Thyroid gland (tissue), 4 donors: ENCODE results near the gene CCNB1IP1. TPM values are rescaled to one million over a fixed set of nuclear protein-coding genes. Genes with fewer than 3 reads are reported as not detected.
A peak's percentile ranks its signal among the peaks of the same experiment; 100 is the strongest.

ENCODE experiments used
- DNase-seq, 2 donors: peaks; one replicate each; pipeline ENCODE4 v3.0.0-alpha.2; 2019
- H3K27ac ChIP-seq, 3 donors: fragments of 200-600 bp; sonication (generic); 1 replicate in 2 of 3; 2 replicates in 1 of 3; pipeline ENCODE4 v1.5.1; 2016 to 2019; ENCODE audit warnings: mild to moderate bottlenecking in 1 of 3, moderate library complexity in 1 of 3
- H3K27me3 ChIP-seq: fragments of 200-600 bp; sonication (generic); one replicate; pipeline ENCODE4 v1.5.1; 2019
- H3K36me3 ChIP-seq, 2 donors: fragments of 200-600 bp; sonication (generic); one replicate each; pipeline ENCODE4 v1.5.1; 2016 to 2019
- H3K4me1 ChIP-seq, 2 donors: fragments of 200-600 bp; sonication (generic); one replicate each; pipeline ENCODE4 v1.5.1; 2017 to 2019
- H3K4me3 ChIP-seq, 3 donors: fragments of 200-600 bp; sonication (generic); replicated peaks in 1 of 3; 1 replicate in 2 of 3; 2 replicates in 1 of 3; pipeline ENCODE4 v1.5.1; 2016; ENCODE audit warnings: mild to moderate bottlenecking in 1 of 3
- H3K9me3 ChIP-seq: fragments of 200-600 bp; sonication (generic); one replicate; pipeline ENCODE4 v1.5.1; 2017
- POLR2A ChIP-seq, 2 donors: fragments of 450-650 bp; IDR thresholded peaks; one replicate each; pipeline ENCODE4 v1.6.1; 2017; ENCODE audit warnings: antibody characterized with exemption in 2 of 2, mild to moderate bottlenecking in 2 of 2, moderate library complexity in 1 of 2
- WGBS, 2 donors: methylation state at CpG; one replicate each; pipeline ENCODE4 v1.1.5; 2017; 5-methylcytosine and 5-hydroxymethylcytosine counted together
- intact Hi-C: fragments of 100-400 bp; cut with DNase I; formaldehyde crosslinking; loops from one replicate; pipeline ENCODE4 v1.15.1; 2023
- total RNA-seq, 4 donors: library from RNA; depleted of rRNA; stranded (reverse); fragments of >200 nt; gene quantifications; one replicate each; pipeline ENCODE4 v1.2.3, GENCODE V29; 2016
- TF ChIP-seq, protein P1 (sequence below), 6 experiments: fragments of 200-600 bp in 3 of 6; fragments of 450-650 bp in 3 of 6; sonication (generic) in 3 of 6; IDR thresholded peaks; one replicate each; pipeline ENCODE4 v1.5.1; 2016 to 2019; ENCODE audit warnings: antibody characterized with exemption in 6 of 6, mild to moderate bottlenecking in 2 of 6, inconsistent platforms in 1 of 6, moderate library complexity in 1 of 6

CCNB1IP1 gene, protein sequence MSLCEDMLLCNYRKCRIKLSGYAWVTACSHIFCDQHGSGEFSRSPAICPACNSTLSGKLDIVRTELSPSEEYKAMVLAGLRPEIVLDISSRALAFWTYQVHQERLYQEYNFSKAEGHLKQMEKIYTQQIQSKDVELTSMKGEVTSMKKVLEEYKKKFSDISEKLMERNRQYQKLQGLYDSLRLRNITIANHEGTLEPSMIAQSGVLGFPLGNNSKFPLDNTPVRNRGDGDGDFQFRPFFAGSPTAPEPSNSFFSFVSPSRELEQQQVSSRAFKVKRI
- total RNA-seq, result 100 to 1,000 TPM in 2 of 4 donors, 10 to 100 TPM in 2; 57.2 to 150 (median 92.9) TPM

DNA sequence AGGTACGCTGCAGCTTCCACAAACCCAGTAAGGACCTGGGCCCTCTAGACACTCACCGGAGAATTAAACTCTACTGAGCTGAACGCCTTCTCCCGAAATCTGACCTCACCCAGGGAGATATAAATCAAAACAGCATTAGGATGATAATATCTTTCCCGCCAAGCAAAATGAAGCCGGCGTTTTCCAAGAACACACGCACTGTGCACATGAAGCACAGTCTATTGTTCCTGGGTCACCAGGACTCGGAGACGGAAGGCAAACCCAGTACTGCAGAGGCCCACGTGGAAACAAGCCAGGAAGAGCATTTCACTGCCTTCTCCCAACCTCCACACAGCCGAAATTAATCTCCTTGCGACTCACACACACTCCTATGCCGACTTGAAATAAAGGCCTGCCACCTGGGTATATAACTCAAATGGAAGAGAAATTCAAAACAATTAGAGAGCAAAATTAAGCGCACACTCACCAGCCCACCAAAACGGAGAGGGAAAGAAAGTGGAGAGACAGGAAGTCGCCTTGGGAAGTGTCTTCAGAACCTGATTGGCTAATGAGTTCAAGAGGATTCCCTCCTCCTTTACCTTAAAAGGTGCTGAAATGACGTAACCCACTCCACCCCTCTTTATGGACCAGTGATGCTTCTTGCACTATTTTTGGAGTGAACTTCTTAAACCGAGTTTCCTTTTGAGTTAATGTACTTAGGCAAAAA lies at the start of gene CCNB1IP1:
Gene CCNB1IP1 (minus strand): TSS at position 492 of the 706 bp plus-strand sequence. CDS start 16,756 bp downstream, outside the sequence.
- Histone ChIP-seq H3K4me3 (peak within 1 kb of the TSS in 2 of 3 donors; percentile 37 to 49), H3K27ac (peak within 1 kb of the TSS; percentile 66 to 79 (median 77)), H3K9me3 (no peaks in the 10 kb centered on the region), H3K4me1 (peaks cover 13 to 16% of the 10 kb centered on the region in 2 donors), H3K27me3 (no peaks in the 10 kb centered on the region), H3K36me3 (no peaks in the 10 kb centered on the region)
- intact Hi-C loops, result loop anchor here (5.0 to 10.0 kb wide), 2 partner anchors 122 to 349 kb away; partner anchors contain the start of genes APEX1, OSGEP and RNASE4
- TF ChIP-seq, protein P1, sequence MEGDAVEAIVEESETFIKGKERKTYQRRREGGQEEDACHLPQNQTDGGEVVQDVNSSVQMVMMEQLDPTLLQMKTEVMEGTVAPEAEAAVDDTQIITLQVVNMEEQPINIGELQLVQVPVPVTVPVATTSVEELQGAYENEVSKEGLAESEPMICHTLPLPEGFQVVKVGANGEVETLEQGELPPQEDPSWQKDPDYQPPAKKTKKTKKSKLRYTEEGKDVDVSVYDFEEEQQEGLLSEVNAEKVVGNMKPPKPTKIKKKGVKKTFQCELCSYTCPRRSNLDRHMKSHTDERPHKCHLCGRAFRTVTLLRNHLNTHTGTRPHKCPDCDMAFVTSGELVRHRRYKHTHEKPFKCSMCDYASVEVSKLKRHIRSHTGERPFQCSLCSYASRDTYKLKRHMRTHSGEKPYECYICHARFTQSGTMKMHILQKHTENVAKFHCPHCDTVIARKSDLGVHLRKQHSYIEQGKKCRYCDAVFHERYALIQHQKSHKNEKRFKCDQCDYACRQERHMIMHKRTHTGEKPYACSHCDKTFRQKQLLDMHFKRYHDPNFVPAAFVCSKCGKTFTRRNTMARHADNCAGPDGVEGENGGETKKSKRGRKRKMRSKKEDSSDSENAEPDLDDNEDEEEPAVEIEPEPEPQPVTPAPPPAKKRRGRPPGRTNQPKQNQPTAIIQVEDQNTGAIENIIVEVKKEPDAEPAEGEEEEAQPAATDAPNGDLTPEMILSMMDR (IDR thresholded peaks at IDR 0.05), result no peak
- TF ChIP-seq POLR2A (IDR thresholded peaks at IDR 0.05), result peak in 1 of 2 donors; percentile 84
- peak; percentile 64 to 67 for DNase-seq
- WGBS, 2 donors, result 0 to 1% methylated on average over 19 of the region's 19 CpGs

DNA sequence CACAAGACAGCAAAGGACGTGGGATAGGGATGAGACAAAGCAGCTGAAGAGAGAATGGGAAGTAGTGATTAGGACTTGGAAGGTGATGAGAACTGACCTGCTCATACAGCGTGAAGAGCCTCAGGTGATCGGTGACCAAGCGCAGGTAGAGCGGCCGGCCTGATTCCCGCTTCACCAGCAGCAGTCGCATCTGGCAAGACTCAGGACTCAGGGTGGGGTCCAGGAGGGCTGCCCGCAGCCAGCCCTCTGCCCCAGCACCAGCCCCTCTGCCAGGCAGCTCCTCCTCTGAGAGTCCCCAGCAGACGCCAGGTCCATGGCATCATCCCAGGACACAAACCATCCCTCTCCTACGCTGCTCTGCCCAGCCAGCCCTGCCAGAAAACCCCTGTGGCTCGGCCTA lies 49.4 kb upstream of the CCNB1IP1 start:
- TF ChIP-seq POLR2A (IDR thresholded peaks at IDR 0.05), result no peak
- TF ChIP-seq, protein P1 (IDR thresholded peaks at IDR 0.05), result no peak
- Histone ChIP-seq H3K9me3 (no peaks in the 10 kb centered on the region), H3K4me1 (no peaks in the 10 kb centered on the region), H3K4me3 (no peak overlapping the region), H3K36me3 (peaks cover 93 to 96% of the 10 kb centered on the region in 2 donors), H3K27me3 (no peaks in the 10 kb centered on the region), H3K27ac (no peak overlapping the region)
- no peak for DNase-seq
- 95 to 96% methylated on average over 10 to 12 of the region's 12 CpGs for WGBS, 2 donors
- intact Hi-C loops, result no loop called here

DNA sequence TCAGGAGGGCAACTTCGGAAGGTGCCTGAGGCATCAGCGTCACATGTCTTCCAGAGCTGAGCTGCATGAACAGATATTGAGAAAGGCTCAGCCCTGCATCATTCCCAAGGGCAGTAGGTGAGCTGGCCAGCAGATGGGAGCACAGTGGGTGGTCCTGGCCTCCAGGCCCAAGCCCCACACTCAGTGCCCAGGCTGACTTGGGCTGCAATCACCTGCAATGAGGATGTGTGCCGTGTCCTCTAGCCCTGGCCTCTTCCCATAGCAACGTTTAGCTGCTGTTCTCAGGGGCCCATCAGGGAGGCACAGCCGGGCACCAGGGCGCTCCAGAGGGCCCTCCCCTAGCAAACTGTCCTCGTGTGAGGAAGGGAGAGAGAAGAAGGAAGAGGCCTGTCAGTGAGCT lies 48.3 kb upstream of the CCNB1IP1 start:
- Histone ChIP-seq H3K27me3 (no peaks in the 10 kb centered on the region), H3K27ac (no peak overlapping the region), H3K9me3 (no peaks in the 10 kb centered on the region), H3K4me1 (no peaks in the 10 kb centered on the region), H3K36me3 (peaks cover 93 to 98% of the 10 kb centered on the region in 2 donors), H3K4me3 (no peak overlapping the region)
- 89% methylated on average over 7 of the region's 7 CpGs for WGBS, 2 donors
- intact Hi-C loops, result no loop called here
- no peak for DNase-seq
- TF ChIP-seq, protein P1 (IDR thresholded peaks at IDR 0.05), result no peak
- TF ChIP-seq POLR2A (IDR thresholded peaks at IDR 0.05), result no peak

DNA sequence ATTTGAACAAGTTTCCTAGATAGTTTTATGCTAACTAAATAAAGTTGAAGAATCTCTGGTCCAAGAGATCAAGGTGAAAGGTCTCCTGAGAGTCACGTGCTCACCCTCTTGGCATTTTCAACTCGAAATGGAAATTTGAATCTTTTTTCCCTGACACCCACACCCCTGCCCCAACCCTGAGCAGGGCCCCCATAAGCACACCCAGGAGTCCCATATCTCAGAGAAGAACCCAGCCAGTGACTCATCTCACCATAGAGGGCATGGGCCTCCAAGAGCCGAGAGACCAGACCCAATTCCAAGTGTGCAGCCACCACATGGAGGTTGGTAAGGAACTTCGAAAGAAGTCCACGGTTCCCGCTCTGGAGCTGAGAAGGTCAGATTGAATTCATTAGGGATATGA lies 47.6 kb upstream of the CCNB1IP1 start:
- no peak for TF ChIP-seq POLR2A (IDR thresholded peaks at IDR 0.05)
- TF ChIP-seq, protein P1 (IDR thresholded peaks at IDR 0.05), result no peak
- intact Hi-C loops, result no loop called here
- H3K4me3 ChIP-seq, result no peak overlapping the region
- no peaks in the 10 kb centered on the region for H3K27me3 ChIP-seq
- peaks cover 93 to 98% of the 10 kb centered on the region in 2 donors for H3K36me3 ChIP-seq
- H3K9me3 ChIP-seq, result no peaks in the 10 kb centered on the region
- 87 to 95% methylated on average over 6 of the region's 6 CpGs for WGBS, 2 donors
- no peak overlapping the region for H3K27ac ChIP-seq
- no peak for DNase-seq
- H3K4me1 ChIP-seq, result no peaks in the 10 kb centered on the region

DNA sequence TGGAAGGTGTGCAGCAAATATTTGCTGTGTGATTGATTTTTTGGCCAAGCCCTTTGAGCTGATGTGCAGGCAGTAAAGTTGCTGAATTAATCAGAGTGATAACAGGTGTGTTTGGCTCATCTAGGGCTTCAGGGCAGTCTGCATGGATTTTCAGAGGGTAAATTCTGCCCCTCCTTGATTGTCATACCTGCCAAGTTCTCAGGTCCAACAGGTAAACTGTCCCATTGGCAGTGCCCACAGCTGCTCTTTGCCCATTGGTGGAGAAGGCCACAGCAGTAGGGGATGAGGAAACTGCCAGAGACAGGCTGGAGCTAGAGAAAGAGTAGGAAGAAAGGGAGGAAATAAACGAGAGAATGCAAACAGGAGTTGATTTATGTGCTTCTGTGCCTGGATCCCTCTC lies 46.7 kb upstream of the CCNB1IP1 start:
- Histone ChIP-seq H3K4me1 (no peaks in the 10 kb centered on the region), H3K4me3 (no peak overlapping the region), H3K9me3 (no peaks in the 10 kb centered on the region), H3K36me3 (peaks cover 91 to 97% of the 10 kb centered on the region in 2 donors), H3K27me3 (no peaks in the 10 kb centered on the region), H3K27ac (no peak overlapping the region)
- intact Hi-C loops, result no loop called here
- TF ChIP-seq POLR2A (IDR thresholded peaks at IDR 0.05), result no peak
- TF ChIP-seq, protein P1 (IDR thresholded peaks at IDR 0.05), result no peak
- WGBS, 2 donors, result 67 to 74% methylated on average over 1 of the region's 1 CpG
- DNase-seq, result no peak
